Hindlimb muscle (tissue), 1 donor: Measurements from ENCODE around the gene EPHA2. TPM values are rescaled to one million over a fixed set of nuclear protein-coding genes. Genes with fewer than 3 reads are reported as not detected.

Source experiments
- DNase-seq: peaks from one replicate; pipeline ENCODE4 v3.0.0-alpha.2; 2013
- polyA plus RNA-seq: library from polyadenylated mRNA; unstranded; fragments of 120-200 nt; gene quantifications from one replicate; pipeline ENCODE4 v1.2.1, GENCODE V29; 2013; ENCODE audit not compliant: insufficient read length

The EPHA2 gene
- polyA plus RNA-seq, 1 donor: 8.9 TPM

- DNase-seq: no peak
Measured at GRCh38 chr1:16149146-16149545, 6.7 kb downstream of the EPHA2 start.

GRCh38 chr1:16148329-16149092 lies 7.4 kb downstream of the EPHA2 start:
- DNase-seq: no peak

GRCh38 chr1:16147156-16147926 lies 8.5 kb downstream of the EPHA2 start:
- no peak for DNase-seq

GRCh38 chr1:16146279-16147155 lies 9.4 kb downstream of the EPHA2 start:
- peak; percentile 85 for DNase-seq

GRCh38 chr1:16145662-16146278 lies 10.1 kb downstream of the EPHA2 start:
- DNase-seq: peak; percentile 78

- DNase-seq: no peak
Measured at GRCh38 chr1:16145030-16145661, 10.7 kb downstream of the EPHA2 start.

- DNase-seq: no peak
Measured at GRCh38 chr1:16144325-16145029, 11.4 kb downstream of the EPHA2 start.

- no peak for DNase-seq
Measured at GRCh38 chr1:16143566-16144324, 12.1 kb downstream of the EPHA2 start.

- no peak for DNase-seq
Measured at GRCh38 chr1:16143005-16143565, 12.8 kb downstream of the EPHA2 start.

- DNase-seq: no peak
Measured at GRCh38 chr1:16142383-16142995, 13.4 kb downstream of the EPHA2 start.

- DNase-seq: peak; percentile 50
Measured at GRCh38 chr1:16141573-16142336, 14.1 kb downstream of the EPHA2 start.

GRCh38 chr1:16140068-16140596 lies 15.7 kb downstream of the EPHA2 start:
- DNase-seq: no peak

- DNase-seq: no peak
Measured at GRCh38 chr1:16139473-16139962, 16.4 kb downstream of the EPHA2 start.

- DNase-seq: no peak
Measured at GRCh38 chr1:16138772-16139221, 17.1 kb downstream of the EPHA2 start.

- no peak for DNase-seq
Measured at GRCh38 chr1:16137890-16138467, 17.9 kb downstream of the EPHA2 start.

GRCh38 chr1:16135501-16135900 lies 20.4 kb downstream of the EPHA2 start:
- DNase-seq: no peak

- DNase-seq: no peak
Measured at GRCh38 chr1:16134906-16135305, 21.0 kb downstream of the EPHA2 start.
